ENCODE measurements around the gene EPO.

GRCh38 chr7:100720671-100721504, 620 bp downstream of the EPO start:
- no peak for TF ChIP-seq CTCF (IDR thresholded peaks at IDR 0.05)
- no peak for TF ChIP-seq ZFX (IDR thresholded peaks at IDR 0.05; ENCODE audit: borderline replicate concordance)
